GM12878 (cell line): ENCODE results near the gene MYO15A. TPM values are rescaled to one million over a fixed set of nuclear protein-coding genes. Genes with fewer than 3 reads are reported as not detected.

Source experiments
- ATAC-seq: fragments of 200-7000 bp; cut with Tn5 transposase; 3 replicates; pipeline ENCODE4 v1.9.1; 2020; ENCODE audit warnings: mild to moderate bottlenecking, moderate library complexity
- BruUV-seq: library from RNA; stranded (reverse); fragments of 400-500 nt; replicated peaks from 2 replicates; lab custom pipeline; 2021; lab: Mats Ljungman, UMichigan
- CTCF ChIA-PET: fragments of 300-600 bp; sonication (Branson Sonifier 250); formaldehyde crosslinking; extraction: SDS; loops from one replicate; lab custom pipeline; 2021; ENCODE audit warnings: inconsistent platforms; lab: Yijun Ruan, JAX
- POLR2A ChIA-PET: fragments of 350-600 bp; formaldehyde crosslinking; extraction: SDS; loops from one replicate; lab custom pipeline; 2021; ENCODE audit warnings: inconsistent platforms; lab: Charles Lee
- RAD21 ChIA-PET: fragments of 300-600 bp; sonication (Branson Sonifier 250); formaldehyde crosslinking; loops from one replicate; lab custom pipeline; 2023; ENCODE audit warnings: antibody characterized with exemption; ENCODE audit not compliant: unreplicated experiment; lab: Charles Lee
- SMC1A ChIA-PET: fragments of 300-600 bp; sonication (Branson Sonifier 250); formaldehyde crosslinking; loops from one replicate; lab custom pipeline; 2023; ENCODE audit not compliant: unreplicated experiment, uncharacterized antibody; lab: Charles Lee
- DNase-seq: peaks from one replicate; pipeline ENCODE4 v3.0.0-alpha.2; 2011; ENCODE audit warnings: low read depth, low spot score
- FAIRE-seq: peaks from 3 replicates; lab custom pipeline; 2011; peaks lifted over from hg19 to GRCh38; lab: Jason Lieb, UNC
- H2AFZ ChIP-seq: 2 replicates; pipeline ENCODE4 v1.6.0; 2011; ENCODE audit warnings: low read depth, low read length, control low read depth; ENCODE audit not compliant: control insufficient read depth
- H3K27ac ChIP-seq: 2 replicates; pipeline ENCODE4 v1.5.1; 2011; ENCODE audit warnings: control low read depth; ENCODE audit not compliant: control insufficient read depth, insufficient read depth
- H3K27me3 ChIP-seq, 2 experiments: replicated peaks in 1 of 2; 2 replicates each; pipeline versions ENCODE4 v1.6.0 to v1.6.1; 2011; ENCODE audit warnings: low read length in 1 of 2; ENCODE audit not compliant: control insufficient read depth in 2 of 2, insufficient read depth in 2 of 2
- H3K36me3 ChIP-seq, 2 experiments: 2 replicates each; pipeline ENCODE4 v1.5.1; 2011; ENCODE audit warnings: low read length in 1 of 2; ENCODE audit not compliant: control insufficient read depth in 2 of 2, insufficient read depth in 2 of 2
- H3K4me1 ChIP-seq: 2 replicates; pipeline ENCODE4 v1.6.1; 2011; ENCODE audit warnings: mild to moderate bottlenecking, low read length, moderate library complexity, mixed read lengths; ENCODE audit not compliant: control insufficient read depth, insufficient read depth
- H3K4me2 ChIP-seq: 2 replicates; pipeline ENCODE4 v1.6.0; 2011; ENCODE audit warnings: control low read depth; ENCODE audit not compliant: control insufficient read depth, insufficient read depth
- H3K4me3 ChIP-seq: fragments of 200-600 bp; sonication (generic); 2 replicates; pipeline ENCODE4 v1.5.1; 2016
- H3K79me2 ChIP-seq: 2 replicates; pipeline ENCODE4 v1.6.0; 2011; ENCODE audit warnings: low read length; ENCODE audit not compliant: control insufficient read depth, insufficient read depth
- H3K9ac ChIP-seq: 2 replicates; pipeline ENCODE4 v1.8.0; 2011; ENCODE audit warnings: low read length, control low read depth, mixed read lengths; ENCODE audit not compliant: control insufficient read depth, insufficient read depth
- H3K9me3 ChIP-seq: replicated peaks from 3 replicates; pipeline ENCODE4 v1.5.1; 2011; ENCODE audit warnings: mild to moderate bottlenecking, low read length; ENCODE audit not compliant: control insufficient read depth, insufficient read depth
- H4K20me1 ChIP-seq: 2 replicates; pipeline ENCODE4 v1.6.0; 2011; ENCODE audit not compliant: control insufficient read depth, insufficient read depth
- BACH1 ChIP-seq: fragments of 450-650 bp; IDR thresholded peaks from 2 replicates; pipeline ENCODE4 v1.6.1; 2017; ENCODE audit warnings: mild to moderate bottlenecking, borderline replicate concordance
- BHLHE40 ChIP-seq, 2 experiments: fragments of 450-650 bp in 1 of 2; IDR thresholded peaks; 2 replicates each; pipeline ENCODE4 v1.6.1; 2011 to 2017; ENCODE audit warnings: low read depth in 2 of 2, borderline replicate concordance in 1 of 2, improper control_type of control experiment in 1 of 2, low read length in 1 of 2, mild to moderate bottlenecking in 1 of 2
- EP300 ChIP-seq, 2 experiments: fragments of 150-350 bp in 1 of 2; IDR thresholded peaks; 2 replicates each; pipeline ENCODE4 v1.6.1; 2011 to 2012; ENCODE audit warnings: low read depth in 2 of 2, low read length in 2 of 2, borderline replicate concordance in 1 of 2, improper control_type of control experiment in 1 of 2, inconsistent platforms in 1 of 2; ENCODE audit not compliant: control insufficient read depth in 1 of 2
- FOS ChIP-seq: IDR thresholded peaks from 3 replicates; pipeline ENCODE4 v1.6.1; 2011; ENCODE audit warnings: borderline replicate concordance; ENCODE audit not compliant: insufficient read length; ENCODE audit errors: extremely low read depth
- IKZF1 ChIP-seq: fragments of 450-650 bp; conservative IDR thresholded peaks from 2 replicates; pipeline ENCODE4 v1.6.1; 2017; ENCODE audit warnings: antibody characterized with exemption, mild to moderate bottlenecking
- JUNB ChIP-seq: IDR thresholded peaks from 2 replicates; pipeline ENCODE4 v1.6.1; 2016; ENCODE audit warnings: antibody characterized with exemption, mild to moderate bottlenecking
- MLLT1 ChIP-seq: fragments of 450-650 bp; IDR thresholded peaks from 2 replicates; pipeline ENCODE4 v1.6.1; 2016; ENCODE audit warnings: mild to moderate bottlenecking
- MYB ChIP-seq: fragments of 150-350 bp; IDR thresholded peaks from 2 replicates; pipeline ENCODE4 v1.6.1; 2014; ENCODE audit warnings: mild to moderate bottlenecking, low read depth, low read length, borderline replicate concordance
- NFYA ChIP-seq: IDR thresholded peaks from 2 replicates; pipeline ENCODE4 v1.6.1; 2011; ENCODE audit warnings: low read depth, mild to moderate bottlenecking, low read length, improper control_type of control experiment, borderline replicate concordance
- POLR2A ChIP-seq: IDR thresholded peaks from 2 replicates; pipeline ENCODE4 v1.6.1; 2011; ENCODE audit warnings: low read depth, mild to moderate bottlenecking, low read length
- RBBP5 ChIP-seq: fragments of 200-600 bp; sonication (generic); conservative IDR thresholded peaks from 2 replicates; pipeline ENCODE4 v1.6.1; 2016
- SP1 ChIP-seq: IDR thresholded peaks from one replicate; pipeline ENCODE4 v1.6.1; 2011; ENCODE audit warnings: low read depth, low read length
- ZSCAN29 ChIP-seq: fragments of 450-650 bp; IDR thresholded peaks from 2 replicates; pipeline ENCODE4 v1.6.1; 2017; ENCODE audit warnings: mild to moderate bottlenecking, moderate library complexity
- WGBS: methylation state at CpG from one replicate; pipeline ENCODE4 v1.1.6; 2016; ENCODE audit warnings: low lambda C conversion rate; ENCODE audit not compliant: insufficient replicate concordance, insufficient coverage; ENCODE audit errors: missing lambda C conversion rate; 5-methylcytosine and 5-hydroxymethylcytosine counted together
- in situ Hi-C: fragments of 300-500 bp; cut with MboI; formaldehyde crosslinking; loops from 9 replicates; pipeline ENCODE4 v1.14.3; 2018; ENCODE audit warnings: mixed read lengths
- intact Hi-C: fragments of 100-400 bp; cut with micrococcal nuclease; formaldehyde crosslinking; loops from one replicate; pipeline ENCODE4 v1.14.2; 2022; ENCODE audit not compliant: unreplicated experiment
- polyA plus RNA-seq, 11 experiments: library from polyadenylated mRNA; depleted of rRNA in 4 of 11; unstranded in 6 of 11; stranded (reverse) in 5 of 11; fragments of >200 nt; fragmentation: Nextera tagmentation in 4 of 11; fragmentation: Illumina TruSeq in 1 of 11; extraction: Ambion mirVana in 4 of 11; extraction: Trizol in 1 of 11; gene quantifications; 1 replicate in 1 of 11; 2 replicates in 10 of 11; pipeline versions ENCODE4 v1.2.1 to v1.2.3, GENCODE V29; 2011 to 2016; ENCODE audit warnings: inconsistent platforms in 2 of 11, missing spikeins in 2 of 11, low read depth in 1 of 11
- total RNA-seq, 4 experiments: library from RNA; depleted of rRNA in 3 of 4; stranded (reverse); fragments of >200 nt in 3 of 4; fragmentation: Illumina TruSeq in 1 of 4; extraction: Trizol in 1 of 4; gene quantifications; 2 replicates each; pipeline versions ENCODE4 v1.2.1 to v1.2.3, GENCODE V29; 2013 to 2021

The MYO15A gene
- total and polyA plus RNA-seq, 10 of the 15 experiments (the other 5 are each of a cell fraction or from before 2014, with no cell fraction given) = 0.03 to 0.77 (median 0.21) TPM; not detected in 4

- 97% methylated on average over 4 of the region's 4 CpGs for WGBS
- BruUV-seq = no TSS peak
Measured at GRCh38 chr17:18194804-18195203, 86.2 kb downstream of the MYO15A start.

More at GRCh38 chr17:18194804-18195203, 86.2 kb downstream of the MYO15A start:
- Histone ChIP-seq H3K36me3 (peaks cover 30 to 49% of the 10 kb centered on the region in 2 experiments), H3K9ac (no peak overlapping the region), H3K27me3 (no peaks in the 10 kb centered on the region), H4K20me1 (peaks cover 13% of the 10 kb centered on the region), H3K4me2 (no peak overlapping the region), H3K4me1 (no peaks in the 10 kb centered on the region), H3K9me3 (no peaks in the 10 kb centered on the region), H3K79me2 (peaks cover 58% of the 10 kb centered on the region), H3K4me3 (no peak overlapping the region), H2AFZ (no peak overlapping the region), H3K27ac (no peak overlapping the region)
- ChIA-PET POLR2A (no interaction called here), CTCF (no interaction called here), SMC1A (no interaction called here), RAD21 (no interaction called here)
- ATAC-seq = no peak
- TF ChIP-seq JUNB = no peak
- no peak for TF ChIP-seq NFYA
- TF ChIP-seq MLLT1 = no peak
- no peak for TF ChIP-seq RBBP5
- no peak for TF ChIP-seq BACH1
- TF ChIP-seq ZSCAN29 = no peak
- TF ChIP-seq FOS = no peak
- no peak for TF ChIP-seq POLR2A
- no peak for TF ChIP-seq EP300 (IDR thresholded peaks at IDR 0.05; ENCODE audit: borderline replicate concordance in 1 of 2, control insufficient read depth in 1 of 2, low read depth in 2 of 2, low read length in 2 of 2)
- no peak for TF ChIP-seq IKZF1
- TF ChIP-seq SP1 = no peak
- TF ChIP-seq BHLHE40 (IDR thresholded peaks at IDR 0.05; ENCODE audit: borderline replicate concordance in 1 of 2, low read depth in 2 of 2, low read length in 1 of 2) = no peak
- no peak for TF ChIP-seq MYB
- in situ Hi-C loops (no loop called here), intact Hi-C loops (no loop called here)
- no peak for DNase-seq
- no peak for FAIRE-seq
